Erythroblast (primary cell): ENCODE results near the gene PEX10.

Source experiments
- GATA1 ChIP-seq: IDR thresholded peaks from 2 replicates; pipeline ENCODE4 v1.6.1; 2011; ENCODE audit warnings: low read depth, mild to moderate bottlenecking, control low read depth, low read length, moderate library complexity
- POLR2A ChIP-seq: IDR thresholded peaks from 2 replicates; pipeline ENCODE4 v1.6.1; 2011; ENCODE audit warnings: mild to moderate bottlenecking, low read length

DNA sequence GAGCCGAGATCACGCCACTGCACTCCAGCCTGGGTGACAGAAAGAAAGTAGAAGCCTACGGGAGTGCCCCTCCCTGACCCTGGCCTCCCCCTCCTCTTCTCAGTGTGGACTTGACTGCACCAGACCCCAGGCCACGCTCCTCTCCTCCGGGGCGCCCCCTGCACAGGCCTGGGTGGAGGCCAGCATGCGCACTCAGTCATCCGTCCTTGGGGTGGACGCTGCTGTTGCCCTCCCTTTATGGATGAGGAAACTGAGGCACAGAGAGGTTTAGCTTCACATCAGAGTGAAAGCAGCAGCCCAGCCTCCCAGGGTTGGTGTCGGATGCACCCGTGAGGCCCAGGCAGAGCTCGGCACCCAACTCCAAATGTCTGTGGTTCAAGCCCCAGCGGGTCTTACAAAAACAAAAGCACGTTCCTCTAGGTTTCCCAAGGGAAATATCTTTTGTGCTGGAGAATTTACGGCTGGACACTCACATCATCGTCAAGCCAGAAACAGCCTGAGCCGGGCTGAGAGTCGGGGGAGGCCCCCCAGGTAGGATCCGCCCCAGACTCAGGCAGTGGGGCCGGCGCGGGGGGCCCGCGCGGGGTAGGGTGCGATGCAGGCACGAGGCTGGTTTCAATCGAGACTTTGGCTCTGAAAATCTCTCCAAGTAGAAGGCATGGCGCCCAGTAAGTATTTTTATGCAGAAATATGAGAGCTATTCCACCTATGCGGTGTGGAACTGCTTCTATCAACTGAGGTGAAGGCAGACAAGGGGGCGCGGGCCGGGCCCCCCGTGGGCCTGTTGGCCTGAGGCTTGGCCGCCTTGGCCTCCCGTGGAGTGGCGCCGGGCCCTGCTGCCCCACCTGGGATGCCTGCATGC, 57.6 kb downstream of the PEX10 start:
- TF ChIP-seq POLR2A (no peak), GATA1 (no peak)
